ENCODE measurements around the gene DNAJC6.

- no peak for TF ChIP-seq ZFX (IDR thresholded peaks at IDR 0.05)
- TF ChIP-seq CTCF (conservative IDR thresholded peaks at IDR 0.05) = peak; percentile 67
Measured at GRCh38 chr1:65459397-65459768, 150.0 kb downstream of the DNAJC6 start.
